ENCODE results near the gene KCNG1.
A peak's percentile ranks its signal among the peaks of the same experiment; 100 is the strongest.
"Not testable (repeated sequence)": the region's sequence is repeated elsewhere in the genome, so short reads cannot be mapped to it uniquely, and the experiment has no call there.

KCNG1 gene

GRCh38 chr20:50992733-50993457 lies 30.0 kb downstream of the KCNG1 start:
- H3K27me3 ChIP-seq, result no peaks in the 10 kb centered on the region
- no peaks in the 10 kb centered on the region for H4K20me1 ChIP-seq
- H3K27ac ChIP-seq, result no peak overlapping the region
- H3K9ac ChIP-seq, result no peak overlapping the region
- peaks cover 20% of the 10 kb centered on the region for H3K4me1 ChIP-seq
- no peak for TF ChIP-seq Cebpa-rat (IDR thresholded peaks at IDR 0.05)
- H3K9me3 ChIP-seq, result no peaks in the 10 kb centered on the region
- H3K36me3 ChIP-seq, result no peaks in the 10 kb centered on the region
- H3K4me3 ChIP-seq, result no peak overlapping the region
- no peak overlapping the region for H3K4me2 ChIP-seq

GRCh38 chr20:50992336-50992732 lies 30.6 kb downstream of the KCNG1 start:
- H3K27ac ChIP-seq, result no peak overlapping the region
- peaks cover 20% of the 10 kb centered on the region for H3K4me1 ChIP-seq
- H4K20me1 ChIP-seq, result no peaks in the 10 kb centered on the region
- H3K9ac ChIP-seq, result no peak overlapping the region
- H3K4me3 ChIP-seq, result no peak overlapping the region
- H3K9me3 ChIP-seq, result no peaks in the 10 kb centered on the region
- no peak overlapping the region for H3K4me2 ChIP-seq
- H3K36me3 ChIP-seq, result no peaks in the 10 kb centered on the region
- no peak for TF ChIP-seq Cebpa-rat (IDR thresholded peaks at IDR 0.05)
- H3K27me3 ChIP-seq, result no peaks in the 10 kb centered on the region

- Histone ChIP-seq H3K9ac (no peak overlapping the region), H3K36me3 (no peaks in the 10 kb centered on the region), H3K4me1 (peaks cover 10% of the 10 kb centered on the region), H3K27ac (no peak overlapping the region), H4K20me1 (no peaks in the 10 kb centered on the region), H3K9me3 (no peaks in the 10 kb centered on the region), H3K4me2 (no peak overlapping the region), H3K27me3 (no peaks in the 10 kb centered on the region), H3K4me3 (no peak overlapping the region)
- TF ChIP-seq Cebpa-rat (IDR thresholded peaks at IDR 0.05), result no peak
These were observed 31.8 kb downstream of the KCNG1 start for GRCh38 chr20:50991076-50991475.

- no peaks in the 10 kb centered on the region for H3K27me3 ChIP-seq
These were observed 35.3 kb downstream of the KCNG1 start for GRCh38 chr20:50987493-50988210.

GRCh38 chr20:50983321-50983720 lies 39.6 kb downstream of the KCNG1 start:
- no peaks in the 10 kb centered on the region for H3K4me1 ChIP-seq
- no peak overlapping the region for H3K4me3 ChIP-seq
- no peak overlapping the region for H3K9ac ChIP-seq
- no peaks in the 10 kb centered on the region for H3K9me3 ChIP-seq
- H3K27me3 ChIP-seq, result no peaks in the 10 kb centered on the region
- H3K27ac ChIP-seq, result no peak overlapping the region
- TF ChIP-seq Cebpa-rat (IDR thresholded peaks at IDR 0.05), result no peak
- no peaks in the 10 kb centered on the region for H4K20me1 ChIP-seq
- H3K4me2 ChIP-seq, result no peak overlapping the region
- H3K36me3 ChIP-seq, result no peaks in the 10 kb centered on the region

More at GRCh38 chr20:50987493-50988210, 35.3 kb downstream of the KCNG1 start:
- no peak overlapping the region for H3K4me3 ChIP-seq
- H3K4me1 ChIP-seq, result no peaks in the 10 kb centered on the region
- no peaks in the 10 kb centered on the region for H3K9me3 ChIP-seq
- H3K27ac ChIP-seq, result no peak overlapping the region
- no peak overlapping the region for H3K9ac ChIP-seq
- no peak for TF ChIP-seq Cebpa-rat (IDR thresholded peaks at IDR 0.05)
- H3K36me3 ChIP-seq, result no peaks in the 10 kb centered on the region
- no peak overlapping the region for H3K4me2 ChIP-seq
- H4K20me1 ChIP-seq, result no peaks in the 10 kb centered on the region

- H3K4me3 ChIP-seq, result no peak overlapping the region
- no peaks in the 10 kb centered on the region for H3K27me3 ChIP-seq
- no peak for TF ChIP-seq Cebpa-rat (IDR thresholded peaks at IDR 0.05)
- no peaks in the 10 kb centered on the region for H3K9me3 ChIP-seq
- H3K4me2 ChIP-seq, result no peak overlapping the region
- no peaks in the 10 kb centered on the region for H3K4me1 ChIP-seq
- no peaks in the 10 kb centered on the region for H4K20me1 ChIP-seq
- no peak overlapping the region for H3K9ac ChIP-seq
- no peak overlapping the region for H3K27ac ChIP-seq
- H3K36me3 ChIP-seq, result no peaks in the 10 kb centered on the region
These were observed 40.5 kb downstream of the KCNG1 start for GRCh38 chr20:50982363-50982762.

GRCh38 chr20:50981714-50982048 lies 41.2 kb downstream of the KCNG1 start:
- no peaks in the 10 kb centered on the region for H3K9me3 ChIP-seq
- no peaks in the 10 kb centered on the region for H3K27me3 ChIP-seq
- H3K36me3 ChIP-seq, result no peaks in the 10 kb centered on the region
- no peak overlapping the region for H3K27ac ChIP-seq
- H3K9ac ChIP-seq, result no peak overlapping the region
- no peak overlapping the region for H3K4me3 ChIP-seq
- H3K4me2 ChIP-seq, result peak overlapping the region; percentile 30; the same call in 1 of the 2 replicates
- TF ChIP-seq Cebpa-rat (IDR thresholded peaks at IDR 0.05), result no peak
- H4K20me1 ChIP-seq, result no peaks in the 10 kb centered on the region
- no peaks in the 10 kb centered on the region for H3K4me1 ChIP-seq

GRCh38 chr20:50980851-50981713 lies 41.8 kb downstream of the KCNG1 start:
- Histone ChIP-seq H3K9ac (no peak overlapping the region), H3K4me3 (no peak overlapping the region), H3K36me3 (no peaks in the 10 kb centered on the region), H3K27me3 (no peaks in the 10 kb centered on the region), H4K20me1 (no peaks in the 10 kb centered on the region), H3K9me3 (no peaks in the 10 kb centered on the region), H3K27ac (no peak overlapping the region), H3K4me2 (peak overlapping the region; percentile 30; the same call in 1 of the 2 replicates), H3K4me1 (peaks cover 1% of the 10 kb centered on the region)
- TF ChIP-seq Cebpa-rat (IDR thresholded peaks at IDR 0.05), result no peak

GRCh38 chr20:50980071-50980681 lies 42.7 kb downstream of the KCNG1 start:
- no peak for TF ChIP-seq Cebpa-rat (IDR thresholded peaks at IDR 0.05)
- H3K9me3 ChIP-seq, result no peaks in the 10 kb centered on the region
- no peaks in the 10 kb centered on the region for H3K36me3 ChIP-seq
- no peak overlapping the region for H3K9ac ChIP-seq
- no peak overlapping the region for H3K4me2 ChIP-seq
- H4K20me1 ChIP-seq, result no peaks in the 10 kb centered on the region
- H3K4me1 ChIP-seq, result peaks cover 8% of the 10 kb centered on the region
- no peak overlapping the region for H3K4me3 ChIP-seq
- no peaks in the 10 kb centered on the region for H3K27me3 ChIP-seq
- no peak overlapping the region for H3K27ac ChIP-seq

GRCh38 chr20:50978533-50978932 lies 44.4 kb downstream of the KCNG1 start:
- H3K27ac ChIP-seq, H3K9me3 ChIP-seq, H3K4me1 ChIP-seq, H3K9ac ChIP-seq, H3K4me3 ChIP-seq, H3K27me3 ChIP-seq, H3K36me3 ChIP-seq, H3K4me2 ChIP-seq, H4K20me1 ChIP-seq: not testable (repeated sequence)
